ENCODE data around the gene WDR82. TPM values are rescaled to one million over a fixed set of nuclear protein-coding genes. Genes with fewer than 3 reads are reported as not detected.

WDR82 gene
- total RNA-seq, 1 donor from 2014 or later: 105 TPM

DNA sequence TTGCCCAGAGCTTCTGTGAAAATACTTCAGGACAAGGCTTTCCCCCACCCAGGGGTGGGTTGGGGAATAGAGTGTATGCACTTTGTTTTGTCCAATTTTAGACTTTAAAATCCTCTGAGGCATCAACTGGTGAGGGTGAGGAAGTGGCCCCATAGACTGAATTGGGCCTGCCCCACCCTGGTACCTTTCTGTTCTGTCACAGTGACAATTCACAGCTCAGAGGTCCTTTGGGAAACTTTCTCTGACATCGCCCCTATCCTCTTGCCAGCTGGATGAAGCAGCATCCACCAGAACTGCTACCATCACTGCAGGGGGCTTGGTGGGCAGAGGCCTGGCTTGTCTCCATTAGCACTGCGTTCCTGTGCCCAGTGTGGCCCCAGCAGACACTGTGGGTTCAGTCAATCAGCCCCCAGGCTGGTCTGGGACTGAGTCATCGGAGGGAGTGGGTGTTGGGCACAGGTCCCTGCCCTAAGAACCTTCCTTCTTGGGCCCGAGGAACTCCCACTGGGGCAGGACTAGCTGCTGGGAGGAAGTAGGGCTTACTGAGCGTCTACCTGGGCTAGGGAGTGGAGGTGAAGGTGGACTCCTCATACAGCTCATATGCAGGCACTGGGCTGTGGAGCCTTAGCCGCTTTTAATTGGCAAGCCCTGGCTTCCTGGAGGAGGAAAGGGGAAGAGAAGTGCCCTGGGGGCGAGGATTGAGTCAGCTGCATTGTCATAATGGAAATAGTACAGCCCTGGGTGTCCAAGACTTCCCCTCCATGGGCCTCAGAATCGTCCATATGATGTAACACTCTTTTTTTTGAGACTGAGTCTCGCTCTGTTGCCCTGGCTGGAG, 34.4 kb downstream of the WDR82 start:
- H3K27ac Mint-ChIP-seq: no peak overlapping the region
- peaks cover 3% of the 10 kb centered on the region for H3K36me3 Mint-ChIP-seq
- H3K9me3 Mint-ChIP-seq: no peaks in the 10 kb centered on the region
- no peaks in the 10 kb centered on the region for H3K27me3 Mint-ChIP-seq (ENCODE audit: low read depth)
- peak overlapping the region; percentile 48 for H3K4me3 Mint-ChIP-seq
- no peak for DNase-seq (ENCODE audit: low spot score in 2 of 2, unreplicated experiment in 2 of 2)
- TF ChIP-seq CTCF (IDR thresholded peaks at IDR 0.05; ENCODE audit: unreplicated experiment): no peak
- peaks cover 17% of the 10 kb centered on the region for H3K4me1 Mint-ChIP-seq

DNA sequence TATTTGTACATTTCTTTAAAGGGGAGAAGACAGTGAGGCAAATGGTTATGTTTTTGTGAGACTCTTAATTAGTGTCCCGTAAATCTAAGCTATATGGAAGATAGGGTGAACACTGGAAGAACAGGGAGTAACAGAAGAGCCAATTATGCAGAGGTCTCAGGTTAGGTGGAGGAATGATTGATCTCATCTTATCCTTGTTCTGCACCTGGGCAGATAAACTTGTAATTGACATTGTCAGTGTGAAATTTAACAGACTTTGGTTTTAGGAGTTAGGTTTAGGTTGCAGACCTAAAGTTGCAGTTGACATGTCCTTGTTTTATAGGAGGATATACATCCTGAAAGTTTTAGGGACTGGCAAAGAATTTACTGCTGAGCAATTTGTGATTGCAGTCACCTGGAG, 36.4 kb downstream of the WDR82 start:
- Mint-ChIP-seq H3K4me3 (no peak overlapping the region), H3K27ac (no peak overlapping the region), H3K4me1 (peaks cover 25% of the 10 kb centered on the region), H3K9me3 (no peaks in the 10 kb centered on the region), H3K27me3 (ENCODE audit: low read depth) (no peaks in the 10 kb centered on the region), H3K36me3 (no peaks in the 10 kb centered on the region)
- DNase-seq (ENCODE audit: low spot score in 2 of 2, unreplicated experiment in 2 of 2): no peak
- no peak for TF ChIP-seq CTCF (IDR thresholded peaks at IDR 0.05; ENCODE audit: unreplicated experiment)

DNA sequence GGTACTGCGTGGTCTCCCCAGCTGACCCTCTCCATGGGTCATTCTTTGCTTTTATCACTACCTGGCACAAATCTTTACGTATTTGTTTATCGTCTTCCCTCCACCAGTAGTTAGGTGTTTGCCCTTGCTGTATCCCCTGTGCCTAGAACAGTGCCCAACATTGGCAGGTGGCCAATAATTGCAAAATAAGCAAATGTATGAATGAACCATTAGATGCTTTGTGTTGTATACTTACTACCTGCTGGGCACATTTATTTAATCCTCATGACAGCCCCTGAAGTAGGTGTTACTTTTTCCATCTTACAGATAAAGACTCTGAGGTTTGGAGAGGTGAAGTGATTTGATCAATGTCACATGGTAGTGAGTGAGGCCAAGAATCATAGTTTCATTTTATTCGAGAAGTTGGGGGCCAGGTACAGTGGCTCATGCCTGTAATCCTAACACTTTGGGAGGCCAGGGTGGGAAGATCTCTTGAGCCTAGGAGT, 37.5 kb downstream of the WDR82 start:
- H3K4me1 Mint-ChIP-seq: peaks cover 23% of the 10 kb centered on the region
- DNase-seq (ENCODE audit: low spot score in 2 of 2, unreplicated experiment in 2 of 2): no peak
- no peak for TF ChIP-seq CTCF (IDR thresholded peaks at IDR 0.05; ENCODE audit: unreplicated experiment)
- no peaks in the 10 kb centered on the region for H3K36me3 Mint-ChIP-seq
- H3K4me3 Mint-ChIP-seq: peak overlapping the region; percentile 93
- no peaks in the 10 kb centered on the region for H3K27me3 Mint-ChIP-seq (ENCODE audit: low read depth)
- no peaks in the 10 kb centered on the region for H3K9me3 Mint-ChIP-seq
- no peak overlapping the region for H3K27ac Mint-ChIP-seq

GRCh38 chr3:52240059-52240885, 38.2 kb downstream of the WDR82 start:
- no peak for DNase-seq (ENCODE audit: low spot score in 2 of 2, unreplicated experiment in 2 of 2)
- Mint-ChIP-seq H3K4me1 (peaks cover 22% of the 10 kb centered on the region), H3K4me3 (peak overlapping the region; percentile 93), H3K9me3 (no peaks in the 10 kb centered on the region), H3K27me3 (ENCODE audit: low read depth) (no peaks in the 10 kb centered on the region), H3K27ac (peak overlapping the region; percentile 30), H3K36me3 (no peaks in the 10 kb centered on the region)
- no peak for TF ChIP-seq CTCF (IDR thresholded peaks at IDR 0.05; ENCODE audit: unreplicated experiment)

DNA sequence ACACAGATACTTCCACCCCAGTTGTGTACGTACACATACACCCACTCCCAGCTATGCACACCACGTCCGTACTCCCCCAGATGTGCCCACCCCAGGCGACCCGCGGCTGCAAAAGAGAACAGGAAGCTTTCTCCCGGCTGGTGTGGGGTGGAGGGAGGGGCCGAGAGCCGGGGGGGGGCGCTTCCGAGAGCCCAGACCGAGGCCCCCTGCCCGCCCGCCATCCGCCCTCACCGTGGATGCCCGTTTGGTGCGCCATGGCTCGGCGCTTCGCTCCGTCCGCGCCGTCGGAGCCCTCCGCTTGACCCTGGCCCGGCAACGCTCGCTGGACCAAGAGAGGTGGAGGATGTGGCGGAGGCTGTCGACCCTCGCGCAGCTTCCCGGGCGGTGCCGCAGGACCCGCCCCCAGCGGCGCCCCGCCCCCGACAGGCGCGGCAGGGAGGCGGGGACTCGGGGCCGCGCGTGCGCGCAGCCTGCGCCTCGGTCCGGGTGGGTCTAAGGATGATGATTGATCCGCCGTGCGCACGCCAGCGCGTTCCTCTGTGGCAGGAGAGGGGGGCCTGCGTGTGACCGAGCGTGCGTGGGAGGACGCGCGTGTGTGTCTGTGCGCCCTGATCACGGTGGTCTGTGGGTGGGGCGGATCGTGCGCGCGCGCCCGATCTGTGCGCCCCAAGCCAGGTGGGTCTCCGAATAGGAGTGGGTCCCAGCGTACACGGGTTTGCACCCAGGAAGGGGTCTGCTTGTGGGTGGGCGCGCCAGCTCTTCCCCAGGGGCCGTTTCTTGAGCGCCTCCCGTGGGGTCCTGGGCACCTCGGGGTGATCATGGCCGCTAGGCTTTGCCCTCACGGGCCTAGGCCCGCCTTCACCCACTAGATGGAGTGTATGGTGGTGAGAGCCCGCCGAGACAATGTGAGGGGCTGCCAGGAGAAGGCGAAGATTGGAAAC, 39.4 kb downstream of the WDR82 start, which contains the start of gene TWF2:
TWF2 (minus strand) TSS at position 398 of the 941 bp plus-strand sequence; CDS start at position 256, 142 bp downstream.
- peak within 1 kb of the TSS; percentile 79 for H3K27ac Mint-ChIP-seq
- peaks cover 16% of the 10 kb centered on the region for H3K4me1 Mint-ChIP-seq
- peak; percentile 72 to 85 for DNase-seq (ENCODE audit: low spot score in 2 of 2, unreplicated experiment in 2 of 2)
- peak within 1 kb of the TSS; percentile 93 for H3K4me3 Mint-ChIP-seq
- no peaks in the 10 kb centered on the region for H3K9me3 Mint-ChIP-seq
- H3K27me3 Mint-ChIP-seq (ENCODE audit: low read depth): no peaks in the 10 kb centered on the region
- no peak for TF ChIP-seq CTCF (IDR thresholded peaks at IDR 0.05; ENCODE audit: unreplicated experiment)
- H3K36me3 Mint-ChIP-seq: no peaks in the 10 kb centered on the region

All from mesothelial cell of epicardium (in vitro differentiated cells).